ENCODE data around the gene MOCS1.
"Not testable (repeated sequence)": the region's sequence is repeated elsewhere in the genome, so short reads cannot be mapped to it uniquely, and the experiment has no call there.

The MOCS1 gene
- 0 to 0.90 (median 0.40) reads per million in 9 experiments for total RNA-seq

DNA sequence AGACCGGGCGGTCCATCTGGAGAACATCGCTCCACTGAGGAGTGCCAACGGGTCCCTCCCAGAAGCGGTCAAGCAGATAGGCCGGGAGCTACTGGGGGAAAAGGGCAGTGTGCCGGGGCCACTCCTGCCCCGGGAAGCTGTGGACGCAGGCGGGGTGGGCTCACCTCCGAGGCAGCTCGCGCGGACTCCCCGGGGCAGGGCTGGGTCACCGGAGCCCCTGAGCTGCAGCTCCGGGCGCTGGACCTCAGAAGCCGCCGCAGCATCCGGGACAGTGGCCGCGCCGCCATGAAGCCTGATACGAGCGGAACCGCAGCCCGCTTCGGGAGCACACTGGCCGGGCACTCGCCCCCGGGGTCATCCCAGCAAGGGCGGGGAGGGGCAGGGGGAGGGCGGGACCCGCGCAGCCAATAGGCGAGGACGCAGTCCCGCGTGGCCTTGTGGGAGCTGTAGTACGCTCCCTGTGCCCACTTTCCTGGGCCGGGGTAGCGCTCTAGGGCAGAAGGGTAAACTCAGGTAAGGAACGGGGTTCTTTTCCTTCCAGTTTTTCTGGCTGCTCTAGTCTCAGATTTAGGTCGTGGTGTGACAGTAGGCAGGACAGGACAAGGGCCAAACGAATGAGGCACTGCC lies at the start of gene MOCS1:
Gene MOCS1, minus strand, starts transcription at position 332 of the 627 bp plus-strand sequence. Its CDS starts 45 bp downstream, at position 287.
- DNase-seq (no peak), ATAC-seq (replicated peaks) (peak; percentile 52)
- peaks cover 44 to 61% of the 10 kb centered on the region in 2 donors for H3K27me3 Mint-ChIP-seq
- H3K4me1 Mint-ChIP-seq (ENCODE audit: low read depth in 2 of 2): peaks cover 3 to 5% of the 10 kb centered on the region in 2 donors
- peak within 1 kb of the TSS; percentile 64 to 69 for H3K4me3 Mint-ChIP-seq
- H3K27ac Mint-ChIP-seq: peak within 1 kb of the TSS; percentile 32 to 80
- H3K9me3 Mint-ChIP-seq: no peaks in the 10 kb centered on the region
- no peaks in the 10 kb centered on the region for H3K36me3 Mint-ChIP-seq (ENCODE audit: insufficient read depth)

DNA sequence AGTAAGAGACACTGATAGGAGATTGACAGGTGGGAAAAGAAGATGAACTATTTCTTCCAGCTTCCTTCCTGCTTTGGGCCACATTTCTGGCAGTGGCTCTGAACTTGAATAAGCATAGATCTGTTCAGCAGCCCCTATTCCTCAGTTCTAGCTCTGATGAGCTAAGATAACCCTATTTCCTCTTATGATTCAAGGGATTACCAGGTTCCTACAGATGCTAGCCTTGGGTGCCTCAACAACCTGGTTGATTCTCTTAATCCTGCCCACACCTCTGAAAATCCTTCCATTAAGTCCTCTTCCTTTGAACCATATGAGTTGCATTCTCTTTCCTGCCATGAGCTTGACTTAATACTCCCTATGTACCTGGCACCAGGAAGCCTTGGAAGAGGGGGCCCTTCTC lies 49.8 kb upstream of the MOCS1 start:
- no peaks in the 10 kb centered on the region for H3K9me3 Mint-ChIP-seq
- peaks cover 16 to 25% of the 10 kb centered on the region in 2 donors for H3K27me3 Mint-ChIP-seq

DNA sequence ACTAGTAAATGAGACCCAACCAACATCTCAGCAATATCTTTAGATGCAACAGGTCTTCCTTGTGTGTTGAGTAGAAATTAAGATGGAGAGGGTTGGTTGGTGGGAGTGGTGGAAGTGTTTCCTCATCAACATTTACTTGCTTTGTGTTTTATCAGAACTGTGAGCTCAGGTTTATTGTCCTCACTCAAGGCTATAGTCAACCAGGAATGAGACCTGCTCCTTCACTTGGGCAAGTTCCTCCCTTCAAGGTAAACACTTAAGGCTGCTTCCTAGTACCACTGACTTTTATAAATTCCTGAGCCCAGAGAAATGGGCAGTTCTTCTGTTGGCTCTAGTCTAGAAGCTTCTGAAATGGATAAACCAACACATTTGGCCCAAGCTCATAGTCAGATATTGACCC lies 48.9 kb upstream of the MOCS1 start:
- no peaks in the 10 kb centered on the region for H3K36me3 Mint-ChIP-seq (ENCODE audit: insufficient read depth)

More for the DNA sequence above, 49.8 kb upstream of the MOCS1 start:
- Mint-ChIP-seq H3K36me3 (ENCODE audit: insufficient read depth) (no peaks in the 10 kb centered on the region), H3K27ac (no peak overlapping the region), H3K4me3 (no peak overlapping the region), H3K4me1 (ENCODE audit: low read depth in 2 of 2) (no peaks in the 10 kb centered on the region)
- ATAC-seq (replicated peaks) (no peak), DNase-seq (no peak)

DNA sequence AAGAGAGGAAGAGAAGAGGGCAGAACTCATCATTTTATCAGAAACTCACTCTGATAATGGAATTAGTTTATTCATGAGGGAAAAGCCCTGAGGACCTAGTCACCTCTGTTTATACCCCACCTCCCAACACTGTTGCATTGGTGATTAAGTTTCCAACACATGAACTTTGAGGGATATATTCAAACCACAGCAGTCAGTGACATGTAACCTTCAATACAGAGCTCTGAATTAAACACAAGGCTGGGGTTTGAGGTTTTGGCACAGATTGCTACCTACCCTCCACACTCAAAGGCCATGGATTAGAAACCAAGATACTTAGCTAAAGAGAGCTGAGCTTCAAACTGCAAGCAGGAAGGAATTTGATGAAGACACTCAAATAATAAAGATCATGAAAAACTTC lies 48.5 kb upstream of the MOCS1 start:
- no peaks in the 10 kb centered on the region for H3K9me3 Mint-ChIP-seq
- ATAC-seq (replicated peaks) (no peak), DNase-seq (no peak)
- no peaks in the 10 kb centered on the region for H3K36me3 Mint-ChIP-seq (ENCODE audit: insufficient read depth)
- H3K27ac Mint-ChIP-seq: no peak overlapping the region
- no peak overlapping the region for H3K4me3 Mint-ChIP-seq
- H3K4me1 Mint-ChIP-seq (ENCODE audit: low read depth in 2 of 2): no peaks in the 10 kb centered on the region
- peaks cover 16 to 25% of the 10 kb centered on the region in 2 donors for H3K27me3 Mint-ChIP-seq

More for the DNA sequence above, 48.9 kb upstream of the MOCS1 start:
- ATAC-seq (replicated peaks): no peak
- H3K9me3 Mint-ChIP-seq: no peaks in the 10 kb centered on the region
- no peak overlapping the region for H3K27ac Mint-ChIP-seq
- DNase-seq: no peak
- H3K4me1 Mint-ChIP-seq (ENCODE audit: low read depth in 2 of 2): no peaks in the 10 kb centered on the region
- H3K4me3 Mint-ChIP-seq: no peak overlapping the region
- peaks cover 16 to 25% of the 10 kb centered on the region in 2 donors for H3K27me3 Mint-ChIP-seq

DNA sequence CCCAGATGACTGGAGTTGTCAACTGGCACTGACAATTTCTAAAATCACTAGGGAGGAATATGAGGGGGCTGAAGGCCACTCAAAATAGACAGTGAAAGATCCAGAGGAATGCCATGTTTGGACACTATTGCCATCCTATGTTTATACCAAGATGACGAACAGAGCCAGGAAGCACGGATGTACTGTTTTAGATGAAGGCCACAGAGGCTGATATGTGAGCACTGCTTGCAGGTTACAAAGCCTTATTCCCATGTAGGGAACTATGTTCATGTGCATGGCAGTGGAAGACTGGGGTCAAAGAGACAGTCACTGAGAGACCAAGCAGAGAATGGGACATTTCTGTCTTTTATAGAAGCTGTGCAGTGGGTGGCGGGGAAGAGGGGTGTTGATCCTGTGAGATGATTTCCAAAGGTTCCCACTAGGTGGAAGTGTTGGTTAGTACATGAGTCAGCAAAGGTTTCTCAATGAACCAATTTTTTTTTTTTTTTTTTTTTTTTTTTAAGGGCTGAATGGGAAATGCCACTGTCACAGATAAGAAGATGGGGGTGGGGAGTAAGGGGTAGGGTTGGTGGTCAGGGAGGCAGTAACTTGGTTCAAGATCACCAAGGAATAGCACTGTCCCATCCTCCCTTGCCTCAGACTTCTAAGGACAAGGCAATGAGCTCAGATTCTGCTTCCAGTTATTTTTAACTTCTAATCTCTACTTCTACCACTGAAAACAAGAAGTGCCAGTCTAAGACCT lies 46.7 kb upstream of the MOCS1 start:
- Mint-ChIP-seq H3K36me3 (ENCODE audit: insufficient read depth) (no peaks in the 10 kb centered on the region), H3K9me3 (no peaks in the 10 kb centered on the region), H3K4me3 (no peak overlapping the region), H3K27me3 (peaks cover 16 to 42% of the 10 kb centered on the region in 2 donors), H3K4me1 (ENCODE audit: low read depth in 2 of 2) (no peaks in the 10 kb centered on the region), H3K27ac (no peak overlapping the region)
- DNase-seq (no peak), ATAC-seq (replicated peaks) (no peak)

- Mint-ChIP-seq H3K27ac (no peak overlapping the region), H3K9me3 (no peaks in the 10 kb centered on the region), H3K4me1 (ENCODE audit: low read depth in 2 of 2) (no peaks in the 10 kb centered on the region), H3K36me3 (ENCODE audit: insufficient read depth) (no peaks in the 10 kb centered on the region), H3K27me3 (peaks cover 26 to 48% of the 10 kb centered on the region in 2 donors), H3K4me3 (no peak overlapping the region)
- ATAC-seq (replicated peaks) (no peak), DNase-seq (no peak)
Observed at GRCh38 chr6:39979461-39980328, 45.4 kb upstream of the MOCS1 start.

GRCh38 chr6:39978240-39978639 lies 44.0 kb upstream of the MOCS1 start:
- DNase-seq (no peak), ATAC-seq (replicated peaks) (no peak)
- Mint-ChIP-seq H3K4me3 (no peak overlapping the region), H3K36me3 (ENCODE audit: insufficient read depth) (no peaks in the 10 kb centered on the region), H3K27me3 (peaks cover 32 to 52% of the 10 kb centered on the region in 2 donors), H3K9me3 (no peaks in the 10 kb centered on the region), H3K4me1 (ENCODE audit: low read depth in 2 of 2) (no peaks in the 10 kb centered on the region), H3K27ac (no peak overlapping the region)

GRCh38 chr6:39973661-39974060 lies 39.4 kb upstream of the MOCS1 start:
- no peak overlapping the region for H3K4me3 Mint-ChIP-seq
- H3K27ac Mint-ChIP-seq: no peak overlapping the region
- H3K9me3 Mint-ChIP-seq: no peaks in the 10 kb centered on the region
- DNase-seq (no peak), ATAC-seq (replicated peaks) (no peak)
- no peaks in the 10 kb centered on the region for H3K4me1 Mint-ChIP-seq (ENCODE audit: low read depth in 2 of 2)
- H3K36me3 Mint-ChIP-seq (ENCODE audit: insufficient read depth): no peaks in the 10 kb centered on the region
- peaks cover 17 to 49% of the 10 kb centered on the region in 2 donors for H3K27me3 Mint-ChIP-seq

GRCh38 chr6:39972717-39973116 lies 38.5 kb upstream of the MOCS1 start:
- not testable (repeated sequence) for H3K9me3 Mint-ChIP-seq; H3K4me1 Mint-ChIP-seq (ENCODE audit: low read depth in 2 of 2); H3K4me3 Mint-ChIP-seq; DNase-seq; H3K27ac Mint-ChIP-seq; H3K36me3 Mint-ChIP-seq (ENCODE audit: insufficient read depth); ATAC-seq (replicated peaks)
- H3K27me3 Mint-ChIP-seq: peaks cover 17 to 49% of the 10 kb centered on the region in 2 donors

- not testable (repeated sequence) for H3K27ac Mint-ChIP-seq; DNase-seq; H3K4me1 Mint-ChIP-seq (ENCODE audit: low read depth in 2 of 2)
Observed at GRCh38 chr6:39971131-39971530, 36.9 kb upstream of the MOCS1 start.

DNA sequence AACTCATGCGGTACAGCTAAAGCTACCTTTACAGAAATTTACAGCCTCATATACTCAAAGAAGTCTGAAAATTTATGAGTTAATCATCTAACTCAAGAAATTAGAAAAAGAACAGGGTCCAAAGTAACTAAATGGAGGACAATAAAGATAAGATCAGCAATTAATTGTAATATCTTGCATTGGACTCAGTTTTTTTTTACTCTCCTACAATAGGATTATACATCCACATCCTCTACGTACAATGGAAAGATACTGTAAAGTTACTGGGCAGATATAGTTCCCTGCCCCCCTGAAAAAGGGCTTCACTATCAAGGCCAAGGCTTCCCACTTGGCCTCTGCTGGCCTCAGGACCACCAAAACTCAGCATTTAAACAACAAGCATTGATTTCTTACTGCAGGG lies 31.5 kb upstream of the MOCS1 start:
- DNase-seq (no peak), ATAC-seq (replicated peaks) (no peak)
- Mint-ChIP-seq H3K4me1 (ENCODE audit: low read depth in 2 of 2) (no peaks in the 10 kb centered on the region), H3K27me3 (peaks cover 26 to 28% of the 10 kb centered on the region in 2 donors), H3K36me3 (ENCODE audit: insufficient read depth) (no peaks in the 10 kb centered on the region), H3K27ac (no peak overlapping the region), H3K4me3 (no peak overlapping the region), H3K9me3 (no peaks in the 10 kb centered on the region)

More at GRCh38 chr6:39971131-39971530, 36.9 kb upstream of the MOCS1 start:
- ATAC-seq (replicated peaks); H3K4me3 Mint-ChIP-seq; H3K9me3 Mint-ChIP-seq; H3K36me3 Mint-ChIP-seq (ENCODE audit: insufficient read depth): not testable (repeated sequence)
- H3K27me3 Mint-ChIP-seq: peaks cover 21 to 33% of the 10 kb centered on the region in 2 donors

DNA sequence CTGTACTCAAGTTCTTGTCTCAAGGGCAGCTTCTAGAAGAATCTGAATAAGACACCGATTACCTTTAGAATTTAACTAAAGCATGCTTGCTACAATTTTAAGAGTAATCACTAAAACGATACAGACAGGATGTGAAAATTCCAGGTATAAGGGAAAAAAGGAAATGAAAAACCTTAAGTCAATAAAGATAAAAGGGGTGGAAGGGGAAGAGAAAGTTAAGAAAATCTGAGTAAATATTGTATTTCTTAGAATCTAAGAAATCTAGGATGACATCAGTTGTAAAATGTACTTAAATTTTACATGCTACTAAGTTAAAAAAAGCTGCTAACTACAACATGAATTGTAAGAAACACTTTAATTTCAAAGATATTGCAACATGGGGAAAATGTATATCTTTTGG lies 30.3 kb upstream of the MOCS1 start:
- no peak overlapping the region for H3K27ac Mint-ChIP-seq
- H3K36me3 Mint-ChIP-seq (ENCODE audit: insufficient read depth): no peaks in the 10 kb centered on the region
- no peak overlapping the region for H3K4me3 Mint-ChIP-seq

DNA sequence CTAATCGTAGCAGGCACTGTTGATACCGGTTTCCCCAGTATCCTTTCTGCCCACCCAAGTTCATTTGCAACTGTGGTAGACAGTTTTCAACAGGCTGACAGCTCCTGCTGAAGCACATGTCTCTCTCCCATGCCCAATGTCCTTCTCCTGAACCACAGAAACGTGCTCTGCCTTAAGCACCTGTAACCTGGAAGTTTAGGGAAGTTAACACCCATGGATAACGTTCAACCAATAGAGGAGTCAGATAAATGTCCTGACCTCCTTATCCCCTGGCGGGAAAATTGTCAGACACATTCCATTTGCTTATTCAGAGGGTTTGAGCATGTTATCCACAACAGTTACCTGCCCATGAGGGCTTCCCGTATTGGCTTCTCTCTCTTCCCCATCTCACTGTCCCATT lies 29.8 kb upstream of the MOCS1 start:
- H3K36me3 Mint-ChIP-seq (ENCODE audit: insufficient read depth): no peaks in the 10 kb centered on the region
- H3K4me3 Mint-ChIP-seq: no peak overlapping the region
- H3K27me3 Mint-ChIP-seq: peaks cover 26 to 28% of the 10 kb centered on the region in 2 donors
- peaks cover 0 to 2% of the 10 kb centered on the region in 2 donors for H3K9me3 Mint-ChIP-seq
- no peaks in the 10 kb centered on the region for H3K4me1 Mint-ChIP-seq (ENCODE audit: low read depth in 2 of 2)
- H3K27ac Mint-ChIP-seq: no peak overlapping the region
- no peak for DNase-seq
- no peak for ATAC-seq (replicated peaks)

More for the DNA sequence above, 30.3 kb upstream of the MOCS1 start:
- ATAC-seq (replicated peaks): no peak
- Mint-ChIP-seq H3K4me1 (ENCODE audit: low read depth in 2 of 2) (no peaks in the 10 kb centered on the region), H3K27me3 (peaks cover 26 to 28% of the 10 kb centered on the region in 2 donors), H3K9me3 (peaks cover 0 to 2% of the 10 kb centered on the region in 2 donors)
- DNase-seq: no peak
